ENCODE results near the gene XYLB. TPM values are rescaled to one million over a fixed set of nuclear protein-coding genes. Genes with fewer than 3 reads are reported as not detected.

XYLB gene
- total RNA-seq, 2 donors from 2014 or later, result 4.7 to 6.3 TPM

DNA sequence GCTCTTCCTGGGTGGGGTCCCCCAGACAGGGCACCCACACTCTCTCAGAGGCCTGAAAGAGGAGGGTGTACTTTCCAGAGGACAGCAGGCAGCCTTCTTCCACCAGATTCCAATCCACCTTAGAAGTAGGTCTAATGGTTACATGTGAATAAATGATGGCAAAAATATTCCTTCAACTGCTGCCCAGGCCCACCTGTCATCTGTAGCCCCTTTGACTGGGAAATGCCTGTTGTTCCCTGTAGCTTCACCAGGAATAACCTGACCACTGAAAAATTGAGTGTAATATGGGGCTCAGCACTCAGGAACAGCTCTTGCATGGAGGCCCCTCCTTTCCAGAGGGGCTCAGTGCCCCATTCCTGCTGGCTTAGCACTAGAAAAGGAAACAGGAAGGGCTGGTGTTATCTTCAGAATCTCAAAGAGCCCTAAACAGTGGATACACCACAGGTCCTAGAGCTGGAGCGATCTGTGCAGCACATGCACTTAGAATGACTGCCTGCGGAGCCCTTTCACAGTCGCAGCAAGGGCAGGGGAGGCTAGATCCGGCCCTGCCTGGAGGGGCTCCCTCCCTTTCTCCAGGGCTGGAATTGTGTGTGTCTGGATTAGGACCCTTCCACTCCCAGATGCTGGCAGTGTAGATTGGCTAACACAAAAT lies 32.3 kb upstream of the XYLB start:
- peaks cover 2% of the 10 kb centered on the region for H3K4me1 Mint-ChIP-seq
- no peak for TF ChIP-seq CTCF (conservative IDR thresholded peaks at IDR 0.05)
- Histone ChIP-seq H3K27ac (ENCODE audit: low read depth, low read length) (no peak overlapping the region), H3K36me3 (ENCODE audit: control insufficient read depth, insufficient read depth, low read length) (no peaks in the 10 kb centered on the region), H3K9ac (ENCODE audit: extremely low read depth, low read length, poor library complexity, severe bottlenecking) (no peak overlapping the region), H3K4me1 (ENCODE audit: control insufficient read depth, insufficient read depth, low read length) (peaks cover 4% of the 10 kb centered on the region), H3K27me3 (ENCODE audit: control insufficient read depth, insufficient read depth, low read length, poor library complexity, severe bottlenecking) (no peaks in the 10 kb centered on the region), H3K9me3 (ENCODE audit: control insufficient read depth, low read length) (no peaks in the 10 kb centered on the region), H3K4me3 (ENCODE audit: low read length) (no peak overlapping the region)
- peaks cover 21% of the 10 kb centered on the region for H3K27me3 Mint-ChIP-seq (ENCODE audit: insufficient read depth)
- WGBS, 2 experiments (ENCODE audit: insufficient coverage in 1 of 2, insufficient read length in 1 of 2), result 63 to 69% methylated on average over 4 of the region's 4 CpGs
- no peak for DNase-seq
- no peaks in the 10 kb centered on the region for H3K36me3 Mint-ChIP-seq (ENCODE audit: low read depth)
- H3K4me3 Mint-ChIP-seq, result no peak overlapping the region
- H3K9me3 Mint-ChIP-seq, result no peaks in the 10 kb centered on the region
- H3K27ac Mint-ChIP-seq, result no peak overlapping the region

- no peak overlapping the region for H3K27ac Mint-ChIP-seq
- no peak for DNase-seq
These were observed 31.7 kb upstream of the XYLB start for GRCh38 chr3:38314764-38315487.

More at GRCh38 chr3:38314764-38315487, 31.7 kb upstream of the XYLB start:
- Histone ChIP-seq H3K27ac (ENCODE audit: low read depth, low read length) (no peak overlapping the region), H3K27me3 (ENCODE audit: control insufficient read depth, insufficient read depth, low read length, poor library complexity, severe bottlenecking) (no peaks in the 10 kb centered on the region), H3K9ac (ENCODE audit: extremely low read depth, low read length, poor library complexity, severe bottlenecking) (no peak overlapping the region), H3K4me3 (ENCODE audit: low read length) (no peak overlapping the region), H3K36me3 (ENCODE audit: control insufficient read depth, insufficient read depth, low read length) (no peaks in the 10 kb centered on the region), H3K4me1 (ENCODE audit: control insufficient read depth, insufficient read depth, low read length) (peaks cover 4% of the 10 kb centered on the region), H3K9me3 (ENCODE audit: control insufficient read depth, low read length) (no peaks in the 10 kb centered on the region)
- Mint-ChIP-seq H3K27me3 (ENCODE audit: insufficient read depth) (peaks cover 14% of the 10 kb centered on the region), H3K4me1 (peaks cover 2% of the 10 kb centered on the region), H3K36me3 (ENCODE audit: low read depth) (no peaks in the 10 kb centered on the region), H3K4me3 (no peak overlapping the region), H3K9me3 (no peaks in the 10 kb centered on the region)
- TF ChIP-seq CTCF (conservative IDR thresholded peaks at IDR 0.05), result no peak
- 75 to 81% methylated on average over 2 to 5 of the region's 5 CpGs for WGBS, 2 experiments (ENCODE audit: insufficient coverage in 1 of 2, insufficient read length in 1 of 2)

Data from endodermal cell (in vitro differentiated cells).